ENCODE data around the gene PPP1R13B. TPM values are rescaled to one million over a fixed set of nuclear protein-coding genes. Genes with fewer than 3 reads are reported as not detected.

Gene PPP1R13B
- total RNA-seq, 1 donor from 2014 or later, result 53.0 TPM

- no peak for DNase-seq (ENCODE audit: low spot score in 2 of 2, unreplicated experiment in 2 of 2)
- Mint-ChIP-seq H3K9me3 (no peaks in the 10 kb centered on the region), H3K4me1 (no peaks in the 10 kb centered on the region), H3K27me3 (ENCODE audit: low read depth) (no peaks in the 10 kb centered on the region), H3K36me3 (peaks cover 18% of the 10 kb centered on the region), H3K27ac (no peak overlapping the region), H3K4me3 (no peak overlapping the region)
- TF ChIP-seq, protein P1, sequence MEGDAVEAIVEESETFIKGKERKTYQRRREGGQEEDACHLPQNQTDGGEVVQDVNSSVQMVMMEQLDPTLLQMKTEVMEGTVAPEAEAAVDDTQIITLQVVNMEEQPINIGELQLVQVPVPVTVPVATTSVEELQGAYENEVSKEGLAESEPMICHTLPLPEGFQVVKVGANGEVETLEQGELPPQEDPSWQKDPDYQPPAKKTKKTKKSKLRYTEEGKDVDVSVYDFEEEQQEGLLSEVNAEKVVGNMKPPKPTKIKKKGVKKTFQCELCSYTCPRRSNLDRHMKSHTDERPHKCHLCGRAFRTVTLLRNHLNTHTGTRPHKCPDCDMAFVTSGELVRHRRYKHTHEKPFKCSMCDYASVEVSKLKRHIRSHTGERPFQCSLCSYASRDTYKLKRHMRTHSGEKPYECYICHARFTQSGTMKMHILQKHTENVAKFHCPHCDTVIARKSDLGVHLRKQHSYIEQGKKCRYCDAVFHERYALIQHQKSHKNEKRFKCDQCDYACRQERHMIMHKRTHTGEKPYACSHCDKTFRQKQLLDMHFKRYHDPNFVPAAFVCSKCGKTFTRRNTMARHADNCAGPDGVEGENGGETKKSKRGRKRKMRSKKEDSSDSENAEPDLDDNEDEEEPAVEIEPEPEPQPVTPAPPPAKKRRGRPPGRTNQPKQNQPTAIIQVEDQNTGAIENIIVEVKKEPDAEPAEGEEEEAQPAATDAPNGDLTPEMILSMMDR (IDR thresholded peaks at IDR 0.05; ENCODE audit: unreplicated experiment), result no peak
Measured at GRCh38 chr14:103703433-103704385, 143.7 kb downstream of the PPP1R13B start.

DNA sequence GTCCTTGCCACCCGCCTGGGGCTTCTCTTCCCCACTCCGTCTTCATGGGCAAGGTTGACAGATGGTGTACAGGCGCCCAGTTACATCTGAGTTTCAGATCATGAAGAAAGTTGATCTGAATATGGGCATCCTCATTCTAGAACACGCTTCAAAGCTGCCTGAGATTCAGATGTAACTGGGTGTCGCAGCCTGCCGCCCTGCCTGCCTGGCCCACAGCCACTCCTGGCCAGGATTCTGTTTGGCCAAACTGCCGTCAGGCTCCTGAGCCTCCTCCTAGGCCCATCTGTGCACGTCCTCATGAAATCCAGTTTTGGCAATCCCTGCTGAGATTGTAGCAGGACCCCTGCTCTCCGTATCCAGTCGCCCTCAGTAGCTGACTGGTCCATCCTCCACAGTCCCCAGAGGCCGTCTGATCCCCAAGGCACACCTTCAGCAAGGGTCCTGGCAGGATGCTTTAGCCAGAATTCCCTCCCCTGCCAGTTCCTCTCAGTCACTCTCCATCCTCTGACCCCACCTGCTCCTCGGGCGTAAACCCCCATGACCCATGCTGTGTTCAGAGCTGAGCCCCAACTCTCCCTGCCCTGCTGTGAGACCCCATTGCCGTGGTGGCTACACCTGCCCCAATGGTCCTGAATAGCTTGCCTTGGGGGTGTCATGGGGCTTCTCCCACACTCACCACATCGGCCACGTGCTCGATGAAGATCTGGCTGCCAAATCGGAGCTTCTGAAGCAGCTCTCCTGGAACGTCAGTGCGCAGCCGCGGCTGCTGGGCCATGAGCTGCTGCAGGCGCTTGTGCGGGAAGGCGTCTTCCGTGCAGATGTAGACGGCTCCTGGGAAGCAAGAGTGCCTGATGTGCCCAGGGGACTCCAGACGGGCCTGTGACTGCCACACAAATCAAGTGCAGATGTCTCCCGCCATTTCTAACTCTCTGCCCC, 144.6 kb downstream of the PPP1R13B start:
- no peaks in the 10 kb centered on the region for H3K9me3 Mint-ChIP-seq
- DNase-seq (ENCODE audit: low spot score in 2 of 2, unreplicated experiment in 2 of 2), result no peak
- TF ChIP-seq, protein P1 (IDR thresholded peaks at IDR 0.05; ENCODE audit: unreplicated experiment), result no peak
- H3K27ac Mint-ChIP-seq, result no peak overlapping the region
- no peak overlapping the region for H3K4me3 Mint-ChIP-seq
- H3K27me3 Mint-ChIP-seq (ENCODE audit: low read depth), result no peaks in the 10 kb centered on the region
- peaks cover 18% of the 10 kb centered on the region for H3K36me3 Mint-ChIP-seq
- no peaks in the 10 kb centered on the region for H3K4me1 Mint-ChIP-seq

DNA sequence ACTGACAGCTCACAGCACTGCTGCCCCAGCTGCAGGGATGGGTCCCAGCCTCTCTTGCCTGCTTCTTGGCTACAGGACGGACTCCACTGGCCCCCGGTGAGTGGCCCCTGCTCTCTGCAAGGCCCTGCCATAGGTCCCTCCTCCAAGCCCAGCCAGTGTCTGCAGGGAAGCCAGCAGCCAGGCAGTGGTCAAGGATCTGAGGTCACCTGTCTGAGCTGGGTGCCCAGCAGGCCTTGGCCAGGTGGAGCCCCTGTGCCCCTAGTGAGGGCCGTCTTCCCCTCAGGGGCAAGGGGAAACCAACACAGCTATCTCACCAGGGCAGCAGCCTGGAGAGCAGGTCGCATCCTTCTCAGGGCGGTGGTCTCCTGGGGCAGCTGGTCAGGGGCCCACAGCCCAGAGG, 145.3 kb downstream of the PPP1R13B start:
- no peak for DNase-seq (ENCODE audit: low spot score in 2 of 2, unreplicated experiment in 2 of 2)
- TF ChIP-seq, protein P1 (IDR thresholded peaks at IDR 0.05; ENCODE audit: unreplicated experiment), result no peak
- peaks cover 18% of the 10 kb centered on the region for H3K36me3 Mint-ChIP-seq
- H3K4me1 Mint-ChIP-seq, result peaks cover 4% of the 10 kb centered on the region
- H3K27me3 Mint-ChIP-seq (ENCODE audit: low read depth), result no peaks in the 10 kb centered on the region
- H3K4me3 Mint-ChIP-seq, result no peak overlapping the region
- no peaks in the 10 kb centered on the region for H3K9me3 Mint-ChIP-seq
- H3K27ac Mint-ChIP-seq, result no peak overlapping the region

GRCh38 chr14:103700753-103701490, 146.5 kb downstream of the PPP1R13B start:
- H3K27ac Mint-ChIP-seq, result no peak overlapping the region
- H3K4me1 Mint-ChIP-seq, result peaks cover 16% of the 10 kb centered on the region
- peaks cover 18% of the 10 kb centered on the region for H3K36me3 Mint-ChIP-seq
- no peaks in the 10 kb centered on the region for H3K9me3 Mint-ChIP-seq
- H3K27me3 Mint-ChIP-seq (ENCODE audit: low read depth), result no peaks in the 10 kb centered on the region
- no peak overlapping the region for H3K4me3 Mint-ChIP-seq
- TF ChIP-seq, protein P1 (IDR thresholded peaks at IDR 0.05; ENCODE audit: unreplicated experiment), result no peak
- no peak for DNase-seq (ENCODE audit: low spot score in 2 of 2, unreplicated experiment in 2 of 2)

Data from mesothelial cell of epicardium (in vitro differentiated cells).